ACC112 (cell line): ENCODE data around the gene MARF1.
"Not testable (repeated sequence)": the region's sequence is repeated elsewhere in the genome, so short reads cannot be mapped to it uniquely, and the experiment has no call there.

ENCODE experiments used
- H2AFZ ChIP-seq: fragments of 200-600 bp; sonication (generic); one replicate; pipeline ENCODE4 v1.6.0; 2017; ENCODE audit warnings: antibody characterized with exemption, low read length; ENCODE audit not compliant: unreplicated experiment
- H3K27ac ChIP-seq: fragments of 200-600 bp; sonication (generic); 2 replicates; pipeline ENCODE4 v1.5.1; 2014; ENCODE audit warnings: low read depth, mild to moderate bottlenecking, antibody characterized with exemption, low read length, moderate library complexity
- H3K27me3 ChIP-seq: fragments of 200-600 bp; sonication (generic); 2 replicates; pipeline ENCODE4 v1.6.1; 2014; ENCODE audit warnings: mild to moderate bottlenecking, antibody characterized with exemption, low read length, moderate library complexity, mixed read lengths; ENCODE audit not compliant: insufficient read depth
- H3K36me3 ChIP-seq: fragments of 200-600 bp; sonication (generic); 2 replicates; pipeline ENCODE4 v1.6.1; 2016; ENCODE audit warnings: mild to moderate bottlenecking, antibody characterized with exemption, low read length, moderate library complexity, mixed read lengths; ENCODE audit not compliant: insufficient read depth
- H3K4me1 ChIP-seq: fragments of 200-600 bp; sonication (generic); one replicate; pipeline ENCODE4 v1.6.1; 2016; ENCODE audit warnings: low read length, mixed read lengths; ENCODE audit not compliant: insufficient read depth, unreplicated experiment, control insufficient read depth
- H3K4me3 ChIP-seq: fragments of 200-600 bp; sonication (generic); 2 replicates; pipeline ENCODE4 v1.5.1; 2014; ENCODE audit warnings: mild to moderate bottlenecking, low read depth, low read length
- H3K79me2 ChIP-seq: fragments of 200-600 bp; sonication (generic); one replicate; pipeline ENCODE4 v1.6.0; 2016; ENCODE audit warnings: low read length; ENCODE audit not compliant: control insufficient read depth, unreplicated experiment, insufficient read depth

Gene MARF1

DNA sequence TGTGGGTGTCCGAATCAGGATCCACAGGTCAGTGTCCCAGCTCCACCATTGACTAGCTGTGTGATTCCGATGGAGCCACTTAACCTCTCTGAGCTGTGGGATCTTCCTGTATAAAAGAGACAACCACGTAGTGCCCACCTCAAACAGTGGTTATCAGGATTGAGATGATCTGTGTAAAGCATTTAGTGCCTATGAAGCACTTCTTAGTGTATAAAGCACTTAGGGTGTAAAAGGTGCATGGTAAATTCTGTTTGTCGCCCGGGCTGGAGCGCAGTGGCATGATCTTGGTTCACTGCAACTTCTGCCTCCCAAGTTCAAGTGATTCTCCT is 95.2 kb downstream of the MARF1 start:
- Histone ChIP-seq H3K79me2 (no peaks in the 10 kb centered on the region), H3K36me3 (no peaks in the 10 kb centered on the region; the same call in 1 of the 2 replicates), H3K27me3 (no peaks in the 10 kb centered on the region), H3K4me3 (no peak overlapping the region), H3K4me1 (no peaks in the 10 kb centered on the region), H3K27ac (no peak overlapping the region), H2AFZ (no peak overlapping the region)

DNA sequence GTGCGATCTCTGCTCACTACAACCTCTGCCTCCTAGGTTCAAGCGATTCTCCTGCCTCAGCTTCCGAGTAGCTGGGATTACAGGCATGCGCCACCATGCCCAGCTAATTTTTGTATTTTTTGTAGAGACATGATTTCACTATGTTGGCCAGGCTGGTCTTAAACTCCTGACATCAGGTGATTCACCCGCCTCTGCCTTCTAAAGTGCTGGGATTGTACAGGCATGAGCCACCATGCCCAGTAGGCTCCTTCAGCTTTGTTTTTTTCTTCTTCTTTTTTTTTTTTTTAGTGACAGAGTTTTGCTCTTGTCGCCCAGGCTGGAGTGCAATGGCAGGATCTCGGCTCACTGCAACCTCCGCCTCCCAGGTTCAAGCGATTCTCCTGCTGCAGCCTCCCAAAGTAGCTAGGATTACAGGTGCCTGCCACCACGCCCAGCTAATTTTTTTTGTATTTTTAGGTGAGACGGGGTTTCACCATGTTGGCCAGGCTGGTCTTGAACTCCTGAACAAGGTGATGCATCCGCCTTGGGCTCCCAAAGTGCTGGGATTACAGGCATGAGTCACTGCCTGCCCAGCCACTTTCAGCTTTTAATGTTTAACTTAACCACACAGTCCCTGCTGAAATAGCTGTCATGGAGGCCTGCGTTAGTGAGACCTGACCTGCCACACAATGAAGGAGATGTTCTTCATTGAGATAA is 95.7 kb downstream of the MARF1 start:
- H3K27me3 ChIP-seq, H3K79me2 ChIP-seq, H3K4me1 ChIP-seq, H3K4me3 ChIP-seq, H2AFZ ChIP-seq, H3K27ac ChIP-seq, H3K36me3 ChIP-seq: not testable (repeated sequence)

DNA sequence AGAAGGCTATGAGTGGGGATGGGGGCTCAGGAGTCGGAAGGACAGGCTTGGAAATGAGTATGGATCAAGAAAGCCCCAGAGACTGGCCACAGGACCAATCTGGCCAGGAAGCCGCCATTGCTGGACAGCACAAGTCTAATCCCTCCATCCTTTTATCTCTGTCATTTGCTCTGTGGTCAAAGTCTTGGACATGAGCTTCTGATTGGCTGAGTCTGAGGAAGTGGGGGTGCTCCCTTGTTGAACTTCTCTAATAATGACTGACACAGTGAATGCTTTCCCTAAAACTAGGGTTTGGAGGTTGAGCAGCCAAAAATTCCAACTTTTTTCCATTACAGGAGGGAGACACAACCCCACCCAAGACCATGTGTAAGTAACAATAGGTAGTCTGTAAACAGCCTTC is 97.4 kb downstream of the MARF1 start:
- Histone ChIP-seq H3K4me1 (no peaks in the 10 kb centered on the region), H3K27ac (no peak overlapping the region), H3K27me3 (no peaks in the 10 kb centered on the region), H3K79me2 (no peaks in the 10 kb centered on the region), H3K4me3 (no peak overlapping the region), H2AFZ (no peak overlapping the region), H3K36me3 (no peaks in the 10 kb centered on the region; the same call in 1 of the 2 replicates)

DNA sequence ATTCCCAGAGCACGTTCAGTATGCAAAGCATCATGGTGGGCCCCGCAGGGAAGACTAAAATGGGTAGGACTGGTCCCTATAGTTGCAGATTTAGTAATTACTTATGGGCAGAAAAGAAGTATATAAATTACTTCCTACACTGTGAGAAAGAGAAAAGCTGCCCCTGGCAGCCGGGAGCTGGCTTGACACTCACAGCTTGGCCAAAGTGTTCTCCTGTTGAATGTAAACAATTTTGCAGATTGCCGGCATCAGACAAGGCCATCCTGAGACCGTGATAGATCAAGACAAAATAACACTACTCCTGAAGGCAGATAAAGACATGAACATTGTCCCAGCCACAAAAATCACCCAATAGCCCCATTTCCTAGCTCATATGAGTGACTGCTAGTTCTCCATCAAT is 98.5 kb downstream of the MARF1 start:
- Histone ChIP-seq H3K36me3 (no peaks in the 10 kb centered on the region; the same call in 1 of the 2 replicates), H2AFZ (no peak overlapping the region), H3K27ac (no peak overlapping the region), H3K4me1 (no peaks in the 10 kb centered on the region), H3K27me3 (no peaks in the 10 kb centered on the region), H3K79me2 (no peaks in the 10 kb centered on the region), H3K4me3 (no peak overlapping the region)
